ENCODE data around the gene ME1. TPM values are rescaled to one million over a fixed set of nuclear protein-coding genes. Genes with fewer than 3 reads are reported as not detected.
"Not testable (repeated sequence)": the region's sequence is repeated elsewhere in the genome, so short reads cannot be mapped to it uniquely, and the experiment has no call there.

Gene ME1
- total RNA-seq, 1 donor from 2014 or later: 17.9 TPM

DNA sequence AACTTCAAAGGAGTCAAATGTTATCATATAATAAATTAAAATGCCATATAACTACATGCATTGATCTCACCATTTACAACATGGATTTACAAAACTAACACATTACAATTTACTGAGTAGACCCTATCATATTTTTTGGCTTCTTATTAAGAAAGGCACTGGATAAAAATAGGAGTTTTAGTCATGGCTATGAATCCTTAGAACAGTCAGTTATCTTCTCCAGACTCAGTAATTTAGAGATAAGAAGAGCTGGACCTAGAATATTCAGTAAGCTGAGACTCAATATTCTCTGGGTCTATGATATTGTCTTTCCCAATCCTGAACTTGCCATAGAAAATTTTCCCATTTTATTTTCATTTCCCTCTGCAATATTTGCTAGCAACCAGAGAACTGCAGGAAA, 62.3 kb downstream of the ME1 start:
- intact Hi-C loops (cut with DNase I): no loop called here
- no peak for DNase-seq (ENCODE audit: low spot score)

DNA sequence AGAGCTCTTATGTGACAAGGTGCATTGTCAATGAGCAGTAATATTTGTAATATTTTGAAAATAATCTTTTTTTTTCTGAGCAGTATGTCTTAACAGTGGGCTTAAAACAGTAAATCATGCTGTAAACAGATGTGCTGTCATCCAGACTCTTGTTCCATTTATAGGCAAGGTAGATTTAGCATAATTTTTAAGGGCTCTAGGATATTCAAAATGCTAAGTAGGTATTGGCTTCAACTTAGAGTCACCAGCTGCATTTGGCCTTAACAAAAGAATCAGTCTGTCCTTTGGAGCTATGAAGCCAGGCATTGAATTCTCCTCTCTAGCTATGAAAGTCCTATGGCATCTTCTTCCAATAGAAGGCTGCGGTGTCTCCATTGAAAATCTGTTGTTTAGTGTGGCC, 63.7 kb downstream of the ME1 start:
- no peak for DNase-seq (ENCODE audit: low spot score)
- intact Hi-C loops (cut with DNase I): no loop called here

DNA sequence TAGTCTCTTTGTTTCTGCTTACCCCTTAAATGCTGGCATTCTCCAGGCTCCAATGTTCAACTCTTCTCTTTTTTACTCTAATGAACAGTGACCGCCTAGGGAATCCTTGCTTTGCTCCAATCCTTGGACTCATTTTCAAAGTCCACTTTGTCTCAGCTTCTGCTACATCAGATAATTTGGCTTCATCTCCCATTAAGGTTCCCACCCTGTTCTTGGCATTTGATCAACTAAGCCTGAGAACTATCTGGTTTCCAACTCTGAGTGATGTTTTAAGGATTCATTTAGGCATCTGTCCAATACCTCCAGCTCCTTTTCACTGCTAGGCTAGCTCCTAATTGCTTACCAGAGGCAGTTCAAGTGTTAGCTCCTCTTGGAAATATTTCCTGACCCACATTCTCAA, 64.9 kb downstream of the ME1 start:
- intact Hi-C loops (cut with DNase I): no loop called here
- no peak for DNase-seq (ENCODE audit: low spot score)

DNA sequence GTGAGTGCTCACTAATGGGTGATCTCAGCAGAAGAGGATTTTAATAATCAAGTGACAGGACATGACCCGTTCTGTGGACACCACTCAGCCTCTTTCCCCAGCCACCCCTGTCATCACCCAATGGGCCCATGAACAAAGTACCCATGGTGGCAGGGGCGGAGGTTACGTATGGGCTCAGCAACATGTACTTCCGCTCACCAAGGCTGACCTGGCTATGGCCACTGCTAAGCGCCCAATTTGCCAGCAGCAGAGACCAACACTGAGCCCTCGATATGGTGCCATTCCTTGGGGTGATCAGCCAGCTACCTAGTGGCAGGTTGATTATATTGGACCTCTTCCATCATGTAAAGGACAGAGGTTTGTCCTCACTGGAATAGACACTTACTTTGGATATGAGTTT, 68.5 kb downstream of the ME1 start:
- intact Hi-C loops (cut with DNase I); DNase-seq (ENCODE audit: low spot score): not testable (repeated sequence)

DNA sequence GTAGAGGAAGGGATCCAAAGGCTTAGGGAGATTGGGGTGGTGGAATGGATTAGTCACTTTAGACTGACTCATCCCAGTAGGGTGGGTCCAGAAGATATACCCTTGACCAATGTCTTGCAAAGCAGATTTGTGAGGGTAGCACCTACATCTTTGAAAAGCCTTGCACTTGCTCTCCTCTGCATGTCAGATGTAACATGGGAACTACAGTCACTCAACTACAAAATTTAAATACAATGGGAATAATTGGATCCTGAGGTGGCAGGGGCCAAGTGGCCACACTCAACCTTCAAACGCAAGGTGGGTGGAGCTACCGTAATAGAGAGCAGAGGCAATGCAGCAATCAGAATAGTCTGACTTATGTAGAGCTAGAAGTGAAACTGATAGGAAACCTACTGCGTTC, 71.2 kb downstream of the ME1 start:
- no peak for DNase-seq (ENCODE audit: low spot score)
- intact Hi-C loops (cut with DNase I): no loop called here

DNA sequence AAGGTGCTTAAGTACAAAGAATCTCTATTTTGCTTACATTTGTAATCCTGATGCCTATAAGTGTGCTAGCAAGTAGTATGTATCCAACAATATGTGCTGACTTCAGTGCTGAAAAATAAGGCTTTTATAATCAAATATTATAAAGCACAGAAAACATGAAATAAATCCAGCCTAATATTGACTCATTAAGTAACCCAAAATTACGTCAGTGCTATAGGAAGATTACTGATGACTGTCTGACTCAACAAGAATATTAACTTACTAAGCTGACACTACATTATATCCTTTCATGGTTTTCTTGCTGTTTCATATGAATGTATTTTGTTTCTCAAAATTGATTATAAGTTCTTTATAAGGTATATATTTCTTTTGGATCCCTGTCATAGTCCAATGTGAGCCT, 76.1 kb downstream of the ME1 start:
- intact Hi-C loops (cut with DNase I): no loop called here

DNA sequence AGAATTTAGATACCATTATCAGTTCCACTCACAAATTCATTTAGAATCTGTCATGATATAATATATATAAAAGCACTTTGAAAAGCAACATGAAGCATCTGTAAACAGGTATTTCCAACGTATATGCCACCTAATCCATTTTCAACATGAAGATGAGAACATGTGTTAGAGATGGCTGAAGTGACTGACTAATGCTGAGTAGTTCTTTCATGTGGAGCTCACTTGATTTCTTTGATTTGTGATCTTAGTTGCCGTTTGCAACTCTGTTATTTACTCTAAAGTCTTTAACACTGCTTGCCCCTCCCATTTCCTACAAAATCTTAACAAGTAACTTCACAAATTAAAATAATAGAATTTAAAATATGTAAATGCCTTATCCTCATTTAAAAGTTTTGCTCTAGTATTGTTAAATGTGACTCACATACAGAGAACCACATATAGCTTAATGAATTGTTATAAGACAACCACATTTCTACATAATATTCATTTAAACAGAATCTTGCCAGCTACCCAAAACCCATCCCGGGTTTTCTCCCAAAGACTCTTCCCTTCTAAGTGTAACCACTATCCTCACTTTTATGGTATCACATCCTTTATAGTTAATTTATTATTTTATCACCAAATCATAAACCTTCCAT, 78.3 kb downstream of the ME1 start:
- DNase-seq (ENCODE audit: low spot score): no peak
- intact Hi-C loops (cut with DNase I): no loop called here

More for the DNA sequence above, 76.1 kb downstream of the ME1 start:
- DNase-seq (ENCODE audit: low spot score): no peak

DNA sequence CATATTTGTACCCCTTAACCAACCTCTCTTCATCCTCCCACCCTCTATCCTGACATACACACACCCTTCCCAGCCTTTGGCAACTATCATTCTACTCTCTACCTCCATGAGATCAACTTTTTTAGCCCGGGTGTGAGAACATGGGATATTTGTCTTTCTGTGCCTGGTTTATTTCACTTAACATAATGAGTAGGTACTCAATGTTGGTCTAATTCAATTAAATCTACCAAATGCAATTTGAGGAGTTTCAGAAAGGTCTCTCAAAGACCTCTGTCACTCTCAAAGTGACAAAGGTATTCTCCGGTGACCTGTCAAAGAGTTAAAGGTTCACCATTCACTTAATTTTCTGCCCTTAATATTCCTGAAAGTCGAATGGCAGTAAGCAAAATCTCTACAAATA, 87.7 kb downstream of the ME1 start:
- no peak for DNase-seq (ENCODE audit: low spot score)

DNA sequence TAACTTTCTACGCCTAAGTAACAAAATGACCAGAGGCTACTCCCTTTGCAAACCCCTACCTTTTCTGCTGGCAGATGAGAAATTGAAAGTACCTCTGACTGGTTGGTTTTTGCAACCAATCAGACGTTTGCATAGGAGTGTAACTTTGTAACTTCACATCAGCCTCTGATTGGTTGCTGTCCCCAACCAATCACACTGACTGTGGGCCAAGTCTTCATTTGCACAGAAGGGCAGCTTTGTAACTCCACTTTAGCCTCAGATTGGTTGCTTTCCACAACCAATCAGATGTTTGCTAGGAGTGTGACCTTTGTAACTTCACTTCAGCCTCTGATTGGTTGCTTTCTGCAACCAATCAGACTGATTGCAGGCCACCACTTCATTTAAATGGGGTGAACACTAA, 89.1 kb downstream of the ME1 start:
- intact Hi-C loops (cut with DNase I): no loop called here
- no peak for DNase-seq (ENCODE audit: low spot score)

More for the DNA sequence above, 87.7 kb downstream of the ME1 start:
- intact Hi-C loops (cut with DNase I): no loop called here

DNA sequence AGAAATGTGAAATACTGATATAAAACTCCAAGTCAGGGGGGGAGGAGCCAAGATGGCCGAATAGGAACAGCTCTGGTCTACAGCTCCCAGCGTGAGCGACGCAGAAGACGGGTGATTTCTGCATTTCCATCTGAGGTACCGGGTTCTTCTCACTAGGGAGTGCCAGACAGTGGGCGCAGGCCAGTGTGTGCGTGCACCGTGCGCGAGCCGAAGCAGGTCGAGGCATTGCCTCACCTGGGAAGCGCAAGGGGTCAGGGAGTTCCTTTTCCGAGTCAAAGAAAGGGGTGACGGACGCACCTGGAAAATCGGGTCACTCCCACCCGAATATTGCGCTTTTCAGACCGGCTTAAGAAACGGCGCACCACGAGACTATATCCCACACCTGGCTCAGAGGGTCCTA, 96.9 kb downstream of the ME1 start:
- DNase-seq (ENCODE audit: low spot score); intact Hi-C loops (cut with DNase I): not testable (repeated sequence)

DNA sequence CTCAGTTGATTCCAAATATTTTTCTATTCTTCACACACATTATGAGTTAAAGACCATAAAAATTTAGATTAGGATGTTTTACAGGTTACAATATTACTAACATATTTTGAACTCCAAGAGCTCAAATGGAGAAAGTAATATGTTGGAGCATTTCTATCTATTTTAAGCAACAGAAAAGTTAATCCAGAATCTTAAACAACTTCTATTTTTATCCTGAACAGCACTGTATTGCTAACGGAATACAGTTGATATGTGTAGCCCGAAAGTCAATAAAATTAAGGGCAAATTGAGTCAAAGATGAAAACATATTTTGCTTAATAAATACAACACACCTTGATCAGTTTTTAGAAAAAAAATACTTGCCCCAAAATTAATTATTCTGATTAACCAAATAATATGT, 97.4 kb downstream of the ME1 start:
- no peak for DNase-seq (ENCODE audit: low spot score)

DNA sequence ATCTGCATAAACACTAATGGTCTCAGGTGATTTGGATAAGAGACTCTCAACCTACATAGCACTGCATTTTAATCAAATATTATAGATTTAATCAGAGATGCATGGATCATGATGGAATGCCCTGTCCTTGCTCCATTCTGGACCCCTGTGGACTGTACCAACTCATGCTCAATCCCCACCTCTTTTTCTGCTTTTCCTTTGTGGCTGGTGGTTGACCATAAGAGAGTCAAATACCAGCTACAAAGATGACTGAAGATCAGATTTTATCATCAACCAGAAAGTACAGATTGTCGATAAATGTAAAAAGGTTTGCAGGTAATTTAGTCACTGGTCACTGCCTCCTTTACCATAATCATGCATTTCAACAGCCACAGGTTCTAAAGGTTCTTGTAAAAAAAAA, 116.2 kb downstream of the ME1 start:
- DNase-seq (ENCODE audit: low spot score): no peak
- intact Hi-C loops (cut with DNase I): no loop called here

More for the DNA sequence above, 97.4 kb downstream of the ME1 start:
- intact Hi-C loops (cut with DNase I): no loop called here

DNA sequence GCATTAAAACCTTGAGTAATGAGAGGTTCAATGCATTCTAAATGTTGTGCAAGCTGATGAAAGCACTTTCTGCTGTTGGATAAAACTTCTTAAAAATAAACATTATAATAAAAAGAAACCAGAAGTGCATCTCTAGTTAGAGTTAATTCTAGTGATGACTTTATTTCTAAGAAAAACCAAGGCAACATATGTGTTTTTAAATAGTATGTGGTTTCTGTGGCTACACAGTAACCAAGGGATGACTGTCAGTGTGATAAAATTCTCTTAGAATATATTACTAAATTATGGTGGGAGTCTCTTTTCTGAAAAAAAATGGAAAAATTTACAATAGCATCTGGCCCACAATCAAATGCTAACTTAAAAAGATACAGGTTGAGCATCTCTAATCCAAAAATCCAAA, 117.0 kb downstream of the ME1 start:
- intact Hi-C loops (cut with DNase I): no loop called here
- DNase-seq (ENCODE audit: low spot score): no peak

DNA sequence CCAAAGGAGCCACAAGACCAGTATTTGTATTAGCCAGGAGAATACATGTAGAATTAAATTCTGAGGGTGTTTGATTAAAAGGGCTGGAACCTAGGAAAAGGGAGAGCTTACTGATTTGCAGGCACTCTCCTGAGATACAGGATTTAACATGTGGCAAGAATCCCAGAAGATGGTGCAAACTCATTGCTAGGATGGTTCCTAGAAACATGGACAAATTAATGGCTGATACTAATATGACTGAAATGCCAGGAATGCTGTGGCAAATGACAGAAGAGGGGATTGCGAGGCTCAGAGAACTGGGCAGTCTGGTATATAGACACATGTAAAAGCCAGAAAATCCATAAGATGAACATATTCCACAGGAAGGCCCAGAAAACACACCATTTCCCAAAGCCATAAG, 119.6 kb downstream of the ME1 start:
- no peak for DNase-seq (ENCODE audit: low spot score)
- intact Hi-C loops (cut with DNase I): no loop called here

DNA sequence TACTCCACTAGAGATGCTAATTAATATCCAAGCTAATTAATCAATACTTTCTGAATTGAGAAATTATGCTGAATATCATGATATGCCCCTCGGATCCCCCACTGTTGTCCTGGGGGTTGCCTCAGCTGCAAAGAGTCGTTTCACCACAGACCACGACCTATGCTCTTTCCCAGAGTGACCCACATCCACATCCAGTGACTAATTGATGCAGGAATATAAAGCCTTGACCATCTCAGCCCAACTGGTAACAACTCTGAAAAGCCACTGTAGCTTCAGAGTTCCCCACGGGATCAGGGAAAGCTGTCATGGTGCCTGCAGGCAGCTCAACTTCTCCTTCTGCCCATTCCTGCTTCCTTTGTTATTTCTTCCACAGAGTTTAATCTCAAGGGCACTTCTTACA, 120.8 kb downstream of the ME1 start:
- intact Hi-C loops (cut with DNase I): no loop called here
- no peak for DNase-seq (ENCODE audit: low spot score)

DNA sequence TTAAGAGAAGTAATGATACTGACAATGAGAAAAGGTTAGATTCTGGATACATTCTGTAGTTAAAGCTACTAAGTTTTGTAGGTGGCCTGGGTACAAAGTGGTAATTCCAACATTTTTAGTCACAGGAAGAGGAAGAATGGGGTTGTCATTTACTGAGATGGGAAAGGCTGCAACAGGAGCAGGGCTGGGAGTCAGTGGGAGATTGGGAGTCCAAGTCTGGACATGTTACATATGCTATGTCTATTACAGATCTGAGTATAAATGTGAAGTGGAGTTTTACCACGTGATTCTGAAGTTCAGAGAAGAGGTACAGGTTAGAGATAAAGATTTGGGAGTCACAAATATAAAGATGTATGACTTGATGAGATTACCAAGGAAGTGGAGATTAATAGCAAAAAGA, 121.5 kb downstream of the ME1 start:
- no peak for DNase-seq (ENCODE audit: low spot score)
- intact Hi-C loops (cut with DNase I): no loop called here

DNA sequence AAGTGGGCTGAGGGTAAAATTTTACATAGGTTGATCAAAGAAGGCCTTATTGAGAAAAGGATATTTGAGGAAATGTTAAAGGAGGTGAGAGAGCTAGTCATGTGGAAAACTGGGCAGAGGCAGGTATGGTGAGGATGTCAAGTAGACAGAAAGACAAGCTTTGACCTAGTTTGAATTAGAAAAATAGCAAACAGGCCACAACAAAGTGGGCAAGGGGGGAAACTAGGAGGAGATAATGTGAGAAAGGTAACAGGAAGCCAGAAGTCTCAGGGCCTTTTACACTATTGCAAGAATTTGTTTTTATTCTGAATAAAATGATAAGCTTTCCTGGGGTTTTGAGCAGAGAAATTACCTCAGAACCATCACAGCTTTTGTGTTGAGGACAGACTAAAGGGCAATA, 122.0 kb downstream of the ME1 start:
- intact Hi-C loops (cut with DNase I): no loop called here
- no peak for DNase-seq (ENCODE audit: low spot score)

DNA sequence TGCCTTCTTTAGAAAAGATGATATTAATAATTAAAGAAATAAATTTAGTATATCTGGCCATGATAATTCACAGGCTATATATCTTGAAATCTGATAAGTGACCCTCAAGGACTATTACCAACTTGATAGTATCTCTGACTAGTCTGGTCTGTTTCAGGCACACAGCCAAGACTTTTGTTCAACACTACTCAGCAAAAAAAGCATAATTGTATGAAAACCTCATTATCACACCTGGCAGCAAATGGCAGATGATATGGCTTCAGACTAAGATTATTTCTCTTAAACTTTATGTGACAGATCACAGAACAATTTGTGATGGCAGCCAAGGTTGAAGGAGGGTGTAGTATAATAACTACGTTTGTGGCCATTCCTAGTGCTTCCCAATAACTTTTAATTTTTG, 123.0 kb downstream of the ME1 start:
- intact Hi-C loops (cut with DNase I): no loop called here
- DNase-seq (ENCODE audit: low spot score): no peak

DNA sequence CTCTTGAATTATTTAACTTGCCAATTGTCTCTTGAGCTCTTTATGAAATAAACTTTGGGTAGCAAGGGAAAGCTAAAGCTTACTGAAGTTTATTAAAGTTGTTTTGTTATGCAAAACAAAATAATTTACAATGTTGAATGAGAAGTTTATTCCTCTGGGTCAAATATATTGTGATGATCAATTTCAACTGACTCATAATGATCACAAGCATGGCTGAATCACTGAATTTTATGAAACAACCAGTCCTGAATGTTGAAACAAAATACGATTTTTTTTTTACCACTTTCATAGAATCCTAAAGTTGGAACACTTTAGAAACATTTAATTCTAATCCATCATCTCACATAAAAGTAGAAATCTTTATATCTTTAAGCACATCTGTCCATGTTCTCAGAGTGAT, 127.4 kb downstream of the ME1 start:
- DNase-seq (ENCODE audit: low spot score): no peak
- intact Hi-C loops (cut with DNase I): no loop called here

DNA sequence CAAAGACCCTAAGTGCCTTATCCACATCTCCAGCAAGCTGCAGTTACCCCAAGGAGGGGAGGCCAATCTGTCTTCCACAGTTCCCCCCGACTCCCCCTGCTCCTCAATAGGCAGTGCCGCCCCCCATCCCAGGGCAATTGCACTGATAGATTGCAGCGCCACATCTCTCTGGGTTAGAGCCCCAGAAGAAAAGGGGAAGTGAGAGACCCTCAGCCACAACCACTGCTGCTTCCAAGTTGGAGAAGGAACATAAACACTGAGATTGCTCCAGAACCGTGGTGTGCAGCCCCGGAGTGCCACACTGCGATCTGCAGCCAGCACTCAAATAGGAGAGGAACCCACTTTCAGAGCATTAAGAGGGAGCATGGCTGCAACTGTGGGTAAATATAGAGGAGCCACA, 136.2 kb downstream of the ME1 start:
- intact Hi-C loops (cut with DNase I): no loop called here
- no peak for DNase-seq (ENCODE audit: low spot score)

DNA sequence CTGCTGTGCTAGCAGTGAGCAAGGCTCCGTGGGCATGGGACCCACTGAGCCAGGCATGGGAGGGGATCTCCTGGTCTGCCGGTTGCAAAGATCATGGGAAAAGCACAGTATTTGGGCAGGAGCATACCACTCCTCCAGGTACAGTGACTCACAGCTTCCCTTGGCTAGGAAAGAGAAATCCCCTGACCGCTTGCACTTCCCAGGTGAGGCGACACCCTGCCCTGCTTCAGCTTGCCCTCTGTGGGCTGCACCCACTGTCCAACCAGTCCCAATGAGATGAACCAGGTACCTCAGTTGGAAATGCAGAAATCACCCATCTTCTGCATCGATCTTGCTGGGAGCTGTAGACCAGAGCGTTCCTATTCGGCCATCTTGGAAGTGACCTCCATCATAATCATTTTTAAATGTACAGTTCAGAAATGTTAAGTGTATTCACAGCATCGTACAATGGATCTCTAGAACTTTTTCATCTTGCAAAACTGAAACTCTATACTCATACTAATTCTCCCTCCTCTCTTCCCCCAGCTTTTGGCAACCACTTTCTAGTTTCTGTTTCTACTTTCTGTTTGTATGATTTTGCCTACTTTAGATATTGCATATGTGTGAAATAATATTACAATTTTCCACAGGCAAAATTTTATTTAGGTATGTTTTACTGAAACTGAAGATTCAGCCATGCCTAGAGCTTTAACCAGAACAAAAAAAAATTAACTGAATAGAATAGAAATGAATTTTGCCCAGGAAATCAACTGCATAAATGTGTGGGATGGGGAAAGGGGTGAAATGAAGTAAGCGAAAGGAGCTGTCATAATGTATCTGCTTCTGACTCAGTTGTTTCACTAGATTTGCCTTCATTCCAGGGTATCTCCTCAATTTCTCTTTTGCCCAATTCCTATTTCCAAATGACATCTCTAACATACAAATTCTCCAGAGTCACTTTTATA, 137.7 kb downstream of the ME1 start:
- intact Hi-C loops (cut with DNase I): no loop called here
- DNase-seq (ENCODE audit: low spot score): no peak

All from cardiac septum (tissue), 1 donor.